ENCODE measurements around the gene PGLYRP1.

GRCh38 chr19:45994998-45995714, 27.7 kb downstream of the PGLYRP1 start, which contains the start of gene CCDC61:
- TF ChIP-seq EZH2 (IDR thresholded peaks at IDR 0.05; ENCODE audit: insufficient read depth, poor library complexity, severe bottlenecking) = no peak
- TF ChIP-seq EZH2phosphoT487 (IDR thresholded peaks at IDR 0.05; ENCODE audit: insufficient read depth, low read depth) = no peak

Data from GM23248 (cell line).